Endometrial microvascular endothelial cells (primary cell): ENCODE measurements around the gene SDK1. TPM values are rescaled to one million over a fixed set of nuclear protein-coding genes. Genes with fewer than 3 reads are reported as not detected.
"Not testable (repeated sequence)": the region's sequence is repeated elsewhere in the genome, so short reads cannot be mapped to it uniquely, and the experiment has no call there.

Source experiments
- in situ Hi-C: cut with HindIII; loops from 2 replicates; pipeline ENCODE4 v1.10.0; 2017; ENCODE audit warnings: low sequenced_read_pairs, low pct_unique_long_range_greater_than_20kb; ENCODE audit errors: inconsistent ontology term
- total RNA-seq: library from RNA; depleted of rRNA; stranded (reverse); fragments of >200 nt; gene quantifications from one replicate; pipeline ENCODE4 v1.2.3, GENCODE V29; 2015; ENCODE audit errors: inconsistent ontology term

The SDK1 gene
- total RNA-seq, 1 donor from 2014 or later = 1.6 TPM

DNA sequence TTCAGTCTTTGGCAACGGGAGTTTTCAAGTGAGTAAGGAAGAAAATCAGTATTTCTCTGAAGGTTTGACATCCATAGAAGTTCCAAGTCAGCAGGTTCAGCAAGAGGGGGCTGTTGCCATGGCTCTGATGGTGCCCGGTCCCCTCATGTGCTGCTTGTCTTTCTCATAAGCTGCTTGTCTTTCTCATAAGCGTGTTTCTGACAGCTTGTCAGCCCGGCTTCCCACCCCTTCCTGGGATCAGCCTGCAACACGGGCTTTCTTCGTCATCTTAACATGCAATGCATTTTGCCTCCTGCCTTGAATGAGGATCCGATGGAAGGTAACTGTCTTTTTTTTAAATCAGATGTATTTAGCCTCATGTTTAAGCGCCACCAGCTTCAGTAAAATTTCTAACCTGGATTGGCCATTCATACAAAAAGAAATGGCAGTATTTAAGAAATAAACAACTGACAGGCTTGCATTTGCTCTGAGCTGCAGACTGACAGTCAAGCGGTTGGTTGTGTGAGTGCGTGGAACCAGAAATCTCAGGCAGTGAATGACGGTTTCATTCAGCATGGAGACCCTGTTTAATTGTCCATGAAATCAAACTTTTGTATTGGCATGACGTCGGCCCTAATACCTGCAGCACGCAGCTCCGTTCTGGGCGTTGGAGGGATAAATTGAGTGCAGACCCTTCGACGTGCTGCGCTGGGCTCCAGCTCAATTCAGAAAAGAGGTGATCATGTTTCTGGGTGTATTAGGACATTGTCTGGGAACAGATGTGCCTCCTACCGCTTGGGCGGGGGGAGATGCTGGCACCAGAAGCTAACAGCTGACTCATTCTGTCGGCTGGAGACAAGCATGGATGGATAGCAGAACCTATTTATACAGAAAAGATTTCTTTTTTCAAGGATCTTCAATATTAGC is 926.3 kb downstream of the SDK1 start:
- in situ Hi-C loops = no loop called here

DNA sequence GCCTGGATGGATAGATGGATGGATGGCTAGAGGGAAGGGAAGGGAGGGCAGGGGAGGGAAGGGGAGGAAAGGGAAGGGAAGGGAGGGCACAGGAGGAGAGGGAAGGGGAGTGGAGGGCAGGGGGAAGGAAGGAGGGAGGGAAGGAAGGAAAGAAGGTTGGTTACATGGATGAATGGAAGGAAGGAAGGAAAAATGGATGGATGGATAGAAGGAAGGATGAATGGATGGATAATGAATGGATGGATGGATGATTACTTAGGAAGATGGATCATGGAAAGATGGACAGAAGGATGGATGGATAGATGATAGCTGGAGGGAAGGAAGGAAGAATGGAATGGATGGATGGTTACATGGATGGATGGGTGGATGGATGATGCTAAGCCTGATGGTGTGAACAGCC is 929.3 kb downstream of the SDK1 start:
- in situ Hi-C loops = no loop called here

DNA sequence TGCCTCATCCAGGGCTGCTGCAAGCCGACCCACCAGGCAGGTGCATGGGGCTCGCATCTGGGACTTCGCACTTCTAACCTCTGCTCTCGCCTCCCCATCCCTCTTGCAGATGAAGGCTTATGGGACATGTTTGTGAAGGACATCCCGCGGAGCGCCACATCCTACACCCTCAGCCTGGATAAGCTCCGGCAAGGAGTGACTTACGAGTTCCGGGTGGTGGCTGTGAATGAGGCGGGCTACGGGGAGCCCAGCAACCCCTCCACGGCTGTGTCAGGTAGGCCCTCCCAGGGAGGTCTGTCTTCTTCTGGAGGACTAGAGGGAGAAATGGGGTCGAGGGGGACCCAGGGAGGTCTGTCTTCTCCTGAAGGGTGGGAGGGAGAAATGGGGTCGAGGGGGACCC is 932.1 kb downstream of the SDK1 start:
- in situ Hi-C loops = no loop called here

DNA sequence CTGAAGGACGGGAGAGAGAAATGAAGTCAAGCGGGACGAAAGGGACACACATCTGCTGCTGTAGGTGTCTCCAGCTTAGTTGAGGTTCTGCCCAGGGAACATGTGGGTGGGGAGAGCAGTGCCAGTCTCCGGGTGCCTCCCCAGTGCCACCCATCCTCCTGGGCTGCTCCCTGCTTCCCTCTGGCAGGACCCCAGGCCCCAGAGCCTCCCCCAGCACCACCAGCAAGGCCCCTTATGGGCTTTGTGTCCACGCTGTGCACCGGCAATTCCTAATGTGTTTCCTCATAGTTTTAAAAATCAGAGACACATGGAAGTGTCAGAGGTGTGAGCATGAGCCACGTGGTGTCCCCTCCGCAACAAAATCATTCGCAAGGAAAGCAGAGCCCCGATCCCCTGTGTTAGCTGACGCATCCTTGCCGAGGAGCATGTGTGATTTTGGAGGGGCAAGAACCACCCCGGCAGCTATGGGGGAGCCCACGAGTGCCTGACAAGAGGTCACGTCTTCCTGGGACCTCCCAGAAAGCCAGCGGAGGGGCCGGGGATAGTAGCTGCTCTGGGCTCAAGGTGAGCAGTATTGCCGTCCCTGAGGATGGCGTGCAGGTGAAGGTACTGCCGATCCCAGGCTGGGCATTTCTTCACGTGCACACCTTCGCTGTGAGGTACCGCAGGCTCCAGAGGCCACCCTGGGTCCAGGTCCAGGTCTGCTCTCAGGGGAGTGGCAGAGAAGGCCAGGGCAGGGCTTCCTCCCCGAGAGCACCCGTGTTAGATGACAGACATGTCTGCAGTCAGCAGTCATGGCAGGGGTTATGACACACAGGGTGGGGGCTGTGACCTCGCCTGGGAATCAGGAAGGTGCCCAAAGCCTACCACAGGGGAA is 932.8 kb downstream of the SDK1 start:
- in situ Hi-C loops = no loop called here

DNA sequence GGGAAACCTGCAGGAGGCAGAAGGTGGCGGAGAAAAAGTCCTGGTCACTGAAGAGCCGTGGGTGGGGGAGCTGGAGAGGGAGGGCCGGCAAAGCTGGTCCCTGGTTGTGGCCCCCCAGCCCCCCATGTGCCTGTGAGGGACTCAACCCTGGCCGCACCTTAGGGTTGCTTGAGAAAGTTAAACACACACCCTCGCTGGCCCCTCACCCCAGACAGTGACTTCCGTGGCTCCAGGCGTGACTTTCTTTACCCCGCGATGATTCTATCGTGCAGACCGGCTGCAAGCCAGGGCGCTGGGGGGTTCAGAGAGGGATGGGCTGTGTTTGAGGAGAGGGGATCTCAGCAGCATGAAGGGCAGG is 933.4 kb downstream of the SDK1 start:
- in situ Hi-C loops = no loop called here

DNA sequence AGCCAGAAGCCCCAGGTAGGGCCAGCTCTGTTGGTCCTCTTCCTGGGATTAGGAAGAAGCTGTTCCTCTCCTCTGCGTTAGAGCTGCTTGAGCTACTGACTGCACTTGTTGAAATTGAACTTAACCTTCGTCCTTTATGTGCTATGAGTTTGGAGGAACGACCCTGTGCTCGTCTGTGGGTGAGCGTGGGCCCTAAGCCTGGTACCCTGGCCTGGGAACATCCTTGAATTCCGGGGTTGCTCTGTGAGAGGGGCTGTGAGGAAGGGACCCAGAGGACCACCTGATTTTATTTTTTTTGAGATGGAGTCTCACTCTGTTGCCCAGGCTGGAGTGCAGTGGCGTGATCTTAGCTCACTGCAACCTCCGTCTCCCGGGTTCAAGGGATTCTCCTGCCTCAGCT is 933.8 kb downstream of the SDK1 start:
- in situ Hi-C loops = no loop called here

DNA sequence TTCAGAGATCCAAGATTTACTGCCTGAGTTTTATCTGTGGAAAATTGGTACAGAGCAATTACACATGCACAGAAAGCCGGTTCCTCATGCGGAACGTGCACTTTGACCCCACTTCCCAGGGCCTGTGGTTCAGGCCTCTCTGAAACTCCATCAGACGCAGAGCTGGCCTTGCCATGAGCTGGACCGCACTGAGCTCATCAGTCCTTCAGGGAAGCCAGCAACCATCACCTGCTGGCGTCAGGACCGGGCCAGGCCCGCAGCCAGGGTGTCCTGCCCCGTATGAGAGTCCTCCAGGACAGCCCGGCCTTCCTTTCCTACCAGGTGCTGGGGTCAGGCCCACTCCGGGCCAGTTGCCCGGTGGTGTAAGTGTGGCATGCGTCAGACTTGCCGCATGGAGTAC is 934.5 kb downstream of the SDK1 start:
- in situ Hi-C loops = no loop called here

DNA sequence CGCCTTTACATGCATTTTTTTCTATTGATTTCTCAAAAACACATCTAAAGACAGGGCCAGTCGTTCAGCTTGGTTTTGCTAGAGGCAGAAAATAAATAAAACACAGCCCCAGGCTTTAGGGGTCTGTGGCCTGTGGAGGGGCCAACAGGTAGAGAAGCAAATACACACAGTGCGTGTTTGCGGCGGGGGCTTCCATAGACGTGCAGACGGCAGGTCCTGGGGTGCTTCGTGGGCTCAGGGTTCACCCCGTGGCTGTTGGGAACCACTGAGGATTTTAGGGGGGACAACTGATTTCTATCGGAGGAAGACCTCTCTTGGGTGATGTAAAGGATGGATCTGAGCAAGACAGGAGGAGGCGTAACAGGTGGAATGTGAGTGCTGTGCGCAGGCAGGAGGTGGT is 935.3 kb downstream of the SDK1 start:
- in situ Hi-C loops = no loop called here

DNA sequence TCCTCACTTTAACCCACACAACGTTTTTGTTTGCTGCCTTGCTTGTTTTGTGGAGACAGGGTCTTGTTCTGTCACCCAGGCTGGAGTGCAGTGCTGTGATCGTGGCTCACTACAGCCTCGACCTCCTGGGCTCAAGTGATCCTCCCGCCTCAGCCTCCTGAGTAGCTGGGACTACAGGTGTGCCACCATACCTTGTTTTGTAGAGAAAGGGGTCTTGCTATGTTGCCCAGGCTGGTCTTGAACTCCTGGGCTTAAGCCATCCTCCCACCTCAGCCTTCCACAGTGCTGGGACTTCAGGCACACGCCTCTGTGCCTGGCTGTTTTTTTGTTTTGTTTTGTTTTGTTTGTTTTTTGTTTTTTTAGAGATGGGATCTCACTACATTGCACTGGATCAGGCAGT is 935.8 kb downstream of the SDK1 start:
- in situ Hi-C loops = not testable (repeated sequence)

DNA sequence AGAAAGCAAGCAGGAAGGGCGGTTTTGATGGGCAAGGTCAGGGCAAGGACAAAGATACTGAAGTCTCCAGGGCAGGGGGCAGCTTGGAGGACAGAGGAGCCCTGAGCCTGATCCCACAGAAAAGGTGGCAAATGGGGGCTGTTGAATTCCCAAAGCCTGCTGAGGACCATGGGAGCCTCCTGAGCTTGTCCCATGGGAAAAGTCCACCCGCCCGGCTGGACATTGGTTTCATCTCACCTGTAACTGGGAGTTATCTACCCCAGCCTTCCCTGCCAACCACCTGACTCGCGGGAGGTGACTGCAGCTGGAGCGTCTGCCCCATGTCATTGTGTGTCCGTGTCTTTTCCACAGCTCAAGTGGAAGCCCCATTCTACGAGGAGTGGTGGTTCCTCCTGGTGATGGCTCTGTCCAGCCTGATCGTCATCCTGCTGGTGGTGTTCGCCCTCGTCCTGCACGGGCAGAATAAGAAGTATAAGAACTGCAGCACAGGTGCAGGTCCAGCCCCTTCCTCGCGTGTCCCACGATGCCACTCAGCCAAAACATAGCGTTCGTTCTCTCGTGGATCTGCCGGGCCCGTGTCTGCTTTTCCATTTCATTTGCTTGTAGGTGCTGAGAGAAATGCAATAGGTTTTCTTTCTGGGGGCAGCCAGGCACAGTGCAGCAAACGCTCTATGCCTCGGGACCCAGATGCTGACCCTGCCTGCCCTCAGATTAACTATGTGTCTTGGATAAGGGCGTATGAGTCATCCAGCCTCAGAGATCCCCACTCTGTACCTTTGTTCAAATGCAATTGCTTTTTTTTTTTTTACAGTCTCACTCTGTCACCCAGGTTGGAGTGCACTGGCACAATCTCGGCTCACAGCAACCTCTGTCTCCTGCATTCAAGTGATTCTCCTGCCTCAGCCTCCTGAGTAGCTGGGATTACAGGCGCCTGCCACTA is 936.5 kb downstream of the SDK1 start:
- in situ Hi-C loops = no loop called here

DNA sequence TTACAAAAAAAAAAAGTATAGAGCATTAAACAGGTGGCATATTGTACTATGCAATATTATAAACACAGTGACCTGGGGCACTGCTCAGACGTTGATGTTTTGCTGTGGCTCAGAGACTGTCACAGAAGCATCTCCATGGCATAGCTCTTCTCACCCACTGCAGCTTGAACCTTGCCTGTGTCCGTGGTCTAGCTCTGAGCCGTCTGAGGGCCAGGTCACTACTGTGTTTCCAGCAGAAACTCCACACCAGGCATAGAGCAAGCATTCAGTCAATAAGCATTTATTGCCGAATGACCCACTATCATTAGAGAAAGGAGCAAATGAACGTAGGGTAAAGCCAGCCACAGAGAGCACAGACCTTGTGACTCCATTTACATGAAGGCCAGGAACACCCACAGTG is 937.8 kb downstream of the SDK1 start:
- in situ Hi-C loops = no loop called here

DNA sequence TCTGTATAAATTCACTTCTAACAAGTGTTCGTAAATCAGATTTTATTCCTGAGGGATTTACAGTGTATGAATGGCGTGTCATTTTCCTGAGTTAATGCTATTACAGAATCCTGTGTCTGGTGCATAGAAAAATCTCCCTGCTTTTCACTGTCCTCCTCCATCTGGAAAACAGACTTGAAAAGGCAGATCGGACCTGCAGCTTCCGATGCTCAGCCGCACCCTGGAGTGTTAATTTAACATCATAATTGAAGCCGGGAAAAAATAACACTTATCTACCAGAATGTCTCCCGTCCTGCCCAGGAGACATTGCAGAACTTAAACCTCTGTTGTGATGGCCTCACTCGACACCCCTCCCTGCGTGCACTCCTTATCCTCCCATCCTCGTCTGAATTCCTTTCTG is 939.0 kb downstream of the SDK1 start:
- in situ Hi-C loops = no loop called here

DNA sequence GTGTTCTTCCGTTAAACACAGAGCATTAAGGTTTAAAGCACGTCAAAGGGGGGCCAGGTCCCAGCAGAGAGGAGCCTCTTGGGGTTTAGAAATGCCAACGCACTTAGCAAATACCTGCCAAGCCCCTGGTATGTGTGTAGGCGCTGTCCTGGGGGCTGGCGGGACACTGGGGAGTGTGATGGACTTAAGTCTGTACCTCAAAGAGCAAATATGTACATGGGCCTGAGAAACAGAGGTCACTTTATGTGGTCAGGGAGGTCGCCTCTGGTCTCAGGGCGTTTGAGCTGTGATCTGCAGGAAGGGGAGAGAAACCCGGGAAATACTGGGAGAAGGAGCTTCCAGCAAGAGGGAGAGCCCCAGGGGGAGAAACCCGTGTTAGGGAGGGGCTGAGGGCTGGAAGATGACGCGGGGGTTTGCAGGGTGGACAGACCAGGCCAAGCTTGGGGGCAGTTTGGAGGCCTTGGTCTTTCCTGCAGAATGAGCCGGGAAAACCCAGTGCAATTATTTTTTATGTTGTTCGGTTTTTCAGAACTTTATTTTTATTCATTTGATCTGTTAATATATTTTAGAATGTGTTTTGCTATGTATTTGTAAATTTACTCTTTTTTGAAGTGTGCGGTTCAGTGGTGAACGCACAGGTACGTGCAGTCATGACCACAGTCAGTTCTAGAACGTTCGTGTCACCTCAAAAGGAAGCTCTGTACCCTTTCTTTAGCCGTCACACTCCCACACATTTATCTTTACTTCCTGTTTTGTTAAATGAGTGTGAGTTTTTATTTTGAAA is 939.7 kb downstream of the SDK1 start:
- in situ Hi-C loops = no loop called here

DNA sequence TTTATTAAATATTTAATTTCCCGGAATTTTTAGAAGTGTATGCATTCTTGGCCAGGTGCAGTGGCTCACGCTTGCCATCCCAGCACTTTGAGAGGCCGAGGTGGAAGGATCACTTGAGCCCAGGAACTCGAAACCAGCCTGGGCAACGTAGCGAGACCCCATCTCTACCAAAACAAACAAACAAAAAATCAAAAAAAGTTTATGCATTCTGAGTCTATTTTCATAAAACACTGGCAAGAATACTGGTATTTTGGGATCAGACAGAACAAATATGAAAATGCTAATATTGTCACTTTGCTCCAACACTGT is 940.2 kb downstream of the SDK1 start:
- in situ Hi-C loops = no loop called here

DNA sequence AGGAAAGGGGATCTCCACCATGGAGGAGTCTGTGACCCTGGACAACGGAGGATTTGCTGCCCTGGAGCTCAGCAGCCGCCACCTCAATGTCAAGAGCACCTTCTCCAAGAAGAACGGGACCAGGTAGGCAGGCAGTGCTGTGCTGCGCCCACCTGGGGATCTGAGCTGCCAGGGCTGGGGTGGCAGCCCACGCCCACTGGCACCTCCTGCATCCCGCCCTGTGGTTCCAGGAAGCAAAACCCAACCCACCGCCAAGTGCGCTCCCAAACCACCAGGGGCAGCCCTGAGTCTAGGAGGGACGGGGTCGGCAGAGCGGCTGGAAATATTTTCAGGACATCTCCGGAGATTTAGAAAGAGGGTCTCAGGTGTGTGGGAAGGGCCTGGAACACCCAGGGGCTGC is 940.7 kb downstream of the SDK1 start:
- in situ Hi-C loops = no loop called here

DNA sequence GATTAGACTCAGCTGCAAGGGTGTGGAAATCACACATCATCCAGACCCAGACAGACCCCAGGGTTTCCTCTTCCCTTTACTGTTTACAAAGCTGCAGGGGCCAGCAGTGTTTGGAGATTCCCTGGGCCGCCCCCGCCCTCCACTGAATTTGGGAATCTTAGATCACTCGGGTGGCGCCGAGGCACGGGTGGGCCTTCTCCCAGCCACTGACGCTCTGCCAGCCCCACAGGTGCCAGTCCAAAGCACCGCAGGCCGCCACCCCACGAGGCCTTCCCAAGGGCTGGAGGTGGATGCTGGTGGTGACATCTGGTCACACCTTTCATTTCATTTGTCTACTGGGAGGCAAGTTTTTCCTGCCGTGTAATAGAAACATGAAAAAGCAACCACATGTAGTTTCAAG is 941.7 kb downstream of the SDK1 start:
- in situ Hi-C loops = no loop called here

DNA sequence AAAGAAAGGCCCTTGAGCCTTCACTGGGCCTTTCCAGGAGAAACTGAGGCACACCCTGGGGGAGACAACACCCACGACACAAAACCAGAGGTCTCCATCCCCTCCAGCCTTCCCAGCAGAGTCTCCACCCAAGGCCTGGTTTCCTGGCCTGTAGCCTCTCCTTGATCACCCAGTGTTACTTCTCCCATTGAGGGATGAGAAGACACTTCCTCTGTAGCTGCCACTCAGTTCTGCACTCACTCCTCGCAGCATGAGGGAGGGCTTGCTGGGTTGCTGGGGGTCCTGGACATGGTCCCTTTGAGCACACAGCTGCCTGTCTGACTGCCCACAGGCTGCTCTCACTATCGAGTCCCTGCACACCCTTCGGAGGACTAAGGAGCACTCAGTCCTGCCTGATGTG is 943.0 kb downstream of the SDK1 start:
- in situ Hi-C loops = no loop called here

DNA sequence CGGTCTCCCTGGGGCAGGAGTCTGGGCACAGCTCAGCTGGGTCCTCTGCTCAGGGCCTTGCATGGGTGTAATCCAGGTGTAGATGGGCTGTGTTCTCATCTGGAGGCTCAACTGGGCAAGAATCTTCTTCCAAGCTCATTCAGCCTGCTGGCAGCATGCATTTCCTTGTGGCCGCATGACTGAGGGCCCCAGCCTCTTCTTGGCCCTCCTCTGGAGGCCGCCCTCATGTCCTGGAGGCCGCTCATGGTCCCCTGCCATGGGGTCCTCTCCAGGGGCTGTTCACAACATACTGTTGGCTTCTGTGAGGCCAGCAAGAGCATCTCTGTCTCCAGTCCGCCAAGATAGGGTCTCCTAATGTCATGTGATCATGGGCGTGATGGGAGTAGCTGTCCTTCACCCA is 943.6 kb downstream of the SDK1 start:
- in situ Hi-C loops = no loop called here
